GM21737 (cell line): ENCODE data around the gene GON4L.
"Not testable (repeated sequence)": the region's sequence is repeated elsewhere in the genome, so short reads cannot be mapped to it uniquely, and the experiment has no call there.

ENCODE experiments used
- ATAC-seq: cut with Tn5 transposase; IDR thresholded peaks from one replicate; pipeline ENCODE4 v1.9.1; 2021; ENCODE audit warnings: mild to moderate bottlenecking, moderate library complexity; ENCODE audit not compliant: unreplicated experiment

Gene GON4L

GRCh38 chr1:155856975-155857930 lies at the start of gene GON4L:
Gene GON4L, minus strand, starts transcription at chr1:155857214. Its CDS starts 3,434 bp downstream, at chr1:155853780.
- peak; percentile 47 for ATAC-seq

- no peak for ATAC-seq
Measured at GRCh38 chr1:155904261-155904660, 47.2 kb upstream of the GON4L start.

GRCh38 chr1:155900161-155900560 lies 43.1 kb upstream of the GON4L start:
- no peak for ATAC-seq

GRCh38 chr1:155899683-155900082 lies 42.7 kb upstream of the GON4L start:
- ATAC-seq = no peak

- no peak for ATAC-seq
Measured at GRCh38 chr1:155898888-155899287, 41.9 kb upstream of the GON4L start.

- ATAC-seq = no peak
Measured at GRCh38 chr1:155897746-155898145, 40.7 kb upstream of the GON4L start.

GRCh38 chr1:155896476-155896875 lies 39.5 kb upstream of the GON4L start:
- ATAC-seq = not testable (repeated sequence)

GRCh38 chr1:155895617-155896016 lies 38.6 kb upstream of the GON4L start:
- ATAC-seq = not testable (repeated sequence)

GRCh38 chr1:155893389-155894142 lies 36.6 kb upstream of the GON4L start:
- ATAC-seq = no peak

GRCh38 chr1:155892796-155893195 lies 35.8 kb upstream of the GON4L start:
- no peak for ATAC-seq

- ATAC-seq = no peak
Measured at GRCh38 chr1:155890251-155890650, 33.2 kb upstream of the GON4L start.

GRCh38 chr1:155889566-155889965 lies 32.6 kb upstream of the GON4L start:
- no peak for ATAC-seq

- no peak for ATAC-seq
Measured at GRCh38 chr1:155888481-155888880, 31.5 kb upstream of the GON4L start.

- ATAC-seq = no peak
Measured at GRCh38 chr1:155884982-155885381, 28.0 kb upstream of the GON4L start.

- no peak for ATAC-seq
Measured at GRCh38 chr1:155884031-155884960, 27.3 kb upstream of the GON4L start.

- no peak for ATAC-seq
Measured at GRCh38 chr1:155882766-155883165, 25.8 kb upstream of the GON4L start.

GRCh38 chr1:155882235-155882634 lies 25.2 kb upstream of the GON4L start:
- no peak for ATAC-seq

GRCh38 chr1:155880950-155881349 lies 23.9 kb upstream of the GON4L start:
- ATAC-seq = no peak

- ATAC-seq = no peak
Measured at GRCh38 chr1:155880251-155880650, 23.2 kb upstream of the GON4L start.

GRCh38 chr1:155877945-155878344 lies 20.9 kb upstream of the GON4L start:
- ATAC-seq = no peak

- ATAC-seq = no peak
Measured at GRCh38 chr1:155873860-155874259, 16.8 kb upstream of the GON4L start.
